CD4-positive, alpha-beta T cell treated with Interleukin-17A for 1 hour (primary cell): Measurements from ENCODE around the gene VOPP1.

Experiments
- DNase-seq: peaks from one replicate; pipeline ENCODE4 v3.0.0-alpha.2; 2020

Gene VOPP1

GRCh38 chr7:55463686-55464262, 108.5 kb downstream of the VOPP1 start:
- no peak for DNase-seq

- DNase-seq, result no peak
These were observed 114.0 kb downstream of the VOPP1 start for GRCh38 chr7:55458351-55458750.

GRCh38 chr7:55457801-55458200, 114.5 kb downstream of the VOPP1 start:
- DNase-seq, result no peak

- DNase-seq, result no peak
These were observed 119.3 kb downstream of the VOPP1 start for GRCh38 chr7:55452971-55453370.

GRCh38 chr7:55449992-55450535, 122.2 kb downstream of the VOPP1 start:
- no peak for DNase-seq

- DNase-seq, result no peak
These were observed 122.9 kb downstream of the VOPP1 start for GRCh38 chr7:55449205-55449991.

GRCh38 chr7:55448526-55448925, 123.8 kb downstream of the VOPP1 start:
- DNase-seq, result no peak

GRCh38 chr7:55444786-55445185, 127.5 kb downstream of the VOPP1 start:
- no peak for DNase-seq

- no peak for DNase-seq
These were observed 130.4 kb downstream of the VOPP1 start for GRCh38 chr7:55441774-55442522.

- DNase-seq, result no peak
These were observed 131.3 kb downstream of the VOPP1 start for GRCh38 chr7:55441002-55441401.

- no peak for DNase-seq
These were observed 132.1 kb downstream of the VOPP1 start for GRCh38 chr7:55440040-55440690.

GRCh38 chr7:55439627-55440026, 132.7 kb downstream of the VOPP1 start:
- no peak for DNase-seq

GRCh38 chr7:55438757-55439525, 133.4 kb downstream of the VOPP1 start:
- DNase-seq, result no peak

GRCh38 chr7:55438085-55438756, 134.1 kb downstream of the VOPP1 start:
- DNase-seq, result no peak

GRCh38 chr7:55437375-55437774, 134.9 kb downstream of the VOPP1 start:
- DNase-seq, result no peak

GRCh38 chr7:55436457-55436856, 135.8 kb downstream of the VOPP1 start:
- no peak for DNase-seq

GRCh38 chr7:55435466-55435865, 136.8 kb downstream of the VOPP1 start:
- DNase-seq, result no peak

GRCh38 chr7:55432939-55433784, 139.1 kb downstream of the VOPP1 start:
- DNase-seq, result peak; percentile 54

GRCh38 chr7:55432506-55432905, 139.8 kb downstream of the VOPP1 start:
- DNase-seq, result no peak

GRCh38 chr7:55431898-55432297, 140.4 kb downstream of the VOPP1 start:
- no peak for DNase-seq
